Stimulated activated CD8-positive, alpha-beta memory T cell treated with anti-CD3 and anti-CD28 coated beads, Interleukin-15, amount 100 ng/mL, for 48 hours (primary cell): ENCODE data around the gene TSN.
"Not testable (repeated sequence)": the region's sequence is repeated elsewhere in the genome, so short reads cannot be mapped to it uniquely, and the experiment has no call there.

Source experiments
- DNase-seq, 2 donors: peaks; one replicate each; pipeline ENCODE4 v3.0.0-alpha.2; 2020; ENCODE audit warnings: low read depth in 2 of 2

TSN gene

GRCh38 chr2:121755237-121756111 is at the start of gene TSN:
Gene TSN (plus strand): TSS chr2:121755651. CDS start chr2:121755780, 129 bp downstream.
- DNase-seq: peak; percentile 95 to 97

GRCh38 chr2:121705958-121706357 is 49.5 kb upstream of the TSN start:
- no peak for DNase-seq

GRCh38 chr2:121707344-121707919 is 48.0 kb upstream of the TSN start:
- no peak for DNase-seq

GRCh38 chr2:121707920-121708361 is 47.5 kb upstream of the TSN start:
- no peak for DNase-seq

- no peak for DNase-seq
These were observed 45.5 kb upstream of the TSN start for GRCh38 chr2:121709776-121710469.

GRCh38 chr2:121710470-121711170 is 44.8 kb upstream of the TSN start:
- DNase-seq: no peak

- not testable (repeated sequence) for DNase-seq
These were observed 44.0 kb upstream of the TSN start for GRCh38 chr2:121711481-121711880.

GRCh38 chr2:121716126-121716525 is 39.3 kb upstream of the TSN start:
- no peak for DNase-seq

GRCh38 chr2:121717529-121717928 is 37.9 kb upstream of the TSN start:
- no peak for DNase-seq

- DNase-seq: no peak
These were observed 33.5 kb upstream of the TSN start for GRCh38 chr2:121721926-121722325.

GRCh38 chr2:121722479-121722878 is 33.0 kb upstream of the TSN start:
- peak in 1 of 2 donors; percentile 50 for DNase-seq

- DNase-seq: no peak
These were observed 32.1 kb upstream of the TSN start for GRCh38 chr2:121723316-121723715.

GRCh38 chr2:121727332-121727731 is 28.1 kb upstream of the TSN start:
- DNase-seq: no peak

- DNase-seq: no peak
These were observed 27.5 kb upstream of the TSN start for GRCh38 chr2:121727950-121728349.

GRCh38 chr2:121731366-121731765 is 24.1 kb upstream of the TSN start:
- DNase-seq: no peak

- not testable (repeated sequence) for DNase-seq
These were observed 20.9 kb upstream of the TSN start for GRCh38 chr2:121734544-121734943.

- no peak for DNase-seq
These were observed 19.9 kb upstream of the TSN start for GRCh38 chr2:121735518-121736074.

- no peak for DNase-seq
These were observed 19.4 kb upstream of the TSN start for GRCh38 chr2:121736140-121736461.

- DNase-seq: peak; percentile 100
These were observed 18.8 kb upstream of the TSN start, which contains the start of gene NIFK for GRCh38 chr2:121736462-121737336. Gene NIFK (minus strand): TSS chr2:121736875. CDS start chr2:121736850, 25 bp downstream.

GRCh38 chr2:121740973-121741372 is 14.5 kb upstream of the TSN start:
- no peak for DNase-seq

- no peak for DNase-seq
These were observed 14.0 kb upstream of the TSN start for GRCh38 chr2:121741450-121741849.
